IMR-90 (cell line): ENCODE results near the gene OGFOD3. TPM values are rescaled to one million over a fixed set of nuclear protein-coding genes. Genes with fewer than 3 reads are reported as not detected.

Source experiments
- ATAC-seq: fragments of 200-7000 bp; cut with Tn5 transposase; 2 replicates; pipeline ENCODE4 v1.9.1; 2020; ENCODE audit warnings: low read depth, mild to moderate bottlenecking, moderate library complexity
- BruUV-seq: library from RNA; stranded (reverse); fragments of 400-500 nt; replicated peaks from 2 replicates; lab custom pipeline; 2021; lab: Mats Ljungman, UMichigan
- CTCF ChIA-PET: fragments of 300-600 bp; formaldehyde crosslinking; extraction: SDS; loops from one replicate; lab custom pipeline; 2021; ENCODE audit warnings: antibody characterized with exemption; lab: Yijun Ruan, JAX
- POLR2A ChIA-PET: fragments of 300-600 bp; sonication (Branson Sonifier 250); formaldehyde crosslinking; loops from one replicate; lab custom pipeline; 2022; ENCODE audit warnings: antibody characterized with exemption; ENCODE audit not compliant: unreplicated experiment; lab: Charles Lee
- DNase-seq: peaks from one replicate; pipeline ENCODE4 v3.0.0; 2013
- H2AFZ ChIP-seq: replicated peaks from 2 replicates; pipeline ENCODE3; 2013; ENCODE audit warnings: low read length, mild to moderate bottlenecking; ENCODE audit not compliant: poor library complexity
- H2AK5ac ChIP-seq: 2 replicates; pipeline ENCODE4 v1.6.1; 2013; ENCODE audit warnings: low read depth, low read length, inconsistent platforms
- H2AK9ac ChIP-seq: replicated peaks from 2 replicates; pipeline ENCODE3; 2013; ENCODE audit warnings: mild to moderate bottlenecking, low read depth, low read length, moderate library complexity; ENCODE audit not compliant: poor library complexity
- H2BK120ac ChIP-seq: 2 replicates; pipeline ENCODE4 v1.6.1; 2013; ENCODE audit warnings: low read depth, low read length, inconsistent platforms
- H2BK15ac ChIP-seq: 3 replicates; pipeline ENCODE4 v1.6.1; 2013; ENCODE audit warnings: low read depth, low read length, inconsistent platforms
- H2BK20ac ChIP-seq: 2 replicates; pipeline ENCODE4 v1.6.1; 2013; ENCODE audit warnings: low read depth, mild to moderate bottlenecking, inconsistent platforms, low read length, moderate library complexity
- H2BK5ac ChIP-seq: 2 replicates; pipeline ENCODE4 v1.6.1; 2013; ENCODE audit warnings: mild to moderate bottlenecking, low read depth, low read length, inconsistent platforms; ENCODE audit not compliant: poor library complexity, severe bottlenecking
- H3K14ac ChIP-seq: replicated peaks from 2 replicates; pipeline ENCODE4 v1.6.1; 2013; ENCODE audit warnings: low read depth, low read length, inconsistent platforms
- H3K18ac ChIP-seq: 2 replicates; pipeline ENCODE4 v1.6.1; 2013; ENCODE audit warnings: low read depth, low read length, control low read depth
- H3K23ac ChIP-seq: 2 replicates; pipeline ENCODE4 v1.6.1; 2013; ENCODE audit warnings: low read depth, low read length, inconsistent platforms
- H3K27ac ChIP-seq: 2 replicates; pipeline ENCODE4 v1.5.1; 2013; ENCODE audit warnings: mild to moderate bottlenecking, control low read depth, low read length; ENCODE audit not compliant: insufficient read depth
- H3K27me3 ChIP-seq: 2 replicates; pipeline ENCODE4 v1.6.1; 2013; ENCODE audit warnings: low read length; ENCODE audit not compliant: control insufficient read depth, insufficient read depth
- H3K36me3 ChIP-seq: 2 replicates; pipeline ENCODE4 v1.6.1; 2013; ENCODE audit warnings: low read length, mixed read lengths; ENCODE audit not compliant: control insufficient read depth, insufficient read depth
- H3K4ac ChIP-seq: 2 replicates; pipeline ENCODE4 v1.6.1; 2013; ENCODE audit warnings: low read depth, low read length, inconsistent platforms
- H3K4me1 ChIP-seq: 2 replicates; pipeline ENCODE4 v1.6.1; 2013; ENCODE audit warnings: low read length, mixed read lengths; ENCODE audit not compliant: control insufficient read depth, insufficient read depth
- H3K4me2 ChIP-seq: 2 replicates; pipeline ENCODE4 v1.6.1; 2013; ENCODE audit warnings: low read depth, mild to moderate bottlenecking, control low read depth, low read length, moderate library complexity
- H3K4me3 ChIP-seq: 2 replicates; pipeline ENCODE4 v1.5.1; 2013; ENCODE audit warnings: low read depth, mild to moderate bottlenecking, control low read depth, low read length, moderate library complexity; ENCODE audit not compliant: insufficient read depth
- H3K56ac ChIP-seq: 2 replicates; pipeline ENCODE4 v1.6.1; 2013; ENCODE audit warnings: low read length, inconsistent platforms; ENCODE audit not compliant: insufficient read depth; ENCODE audit errors: extremely low read depth
- H3K79me1 ChIP-seq, 2 experiments: 2 replicates each; pipeline ENCODE4 v1.6.1; 2013; ENCODE audit warnings: low read length in 2 of 2, inconsistent platforms in 1 of 2, low read depth in 1 of 2
- H3K9ac ChIP-seq: 2 replicates; pipeline ENCODE4 v1.6.1; 2013; ENCODE audit warnings: low read depth, low read length, control low read depth
- H3K9me1 ChIP-seq: 2 replicates; pipeline ENCODE4 v1.6.1; 2013; ENCODE audit warnings: low read length, inconsistent platforms; ENCODE audit not compliant: insufficient read depth
- H3K9me3 ChIP-seq: 2 replicates; pipeline ENCODE4 v1.6.1; 2013; ENCODE audit warnings: low read length; ENCODE audit not compliant: control insufficient read depth, insufficient read depth
- H4K20me1 ChIP-seq: 2 replicates; pipeline ENCODE4 v1.6.1; 2013; ENCODE audit warnings: low read length, inconsistent platforms; ENCODE audit not compliant: insufficient read depth
- H4K5ac ChIP-seq: 2 replicates; pipeline ENCODE4 v1.6.1; 2013; ENCODE audit warnings: mild to moderate bottlenecking, low read depth, low read length, control low read depth
- H4K8ac ChIP-seq, 2 experiments: 2 replicates each; pipeline ENCODE4 v1.6.1; 2013; ENCODE audit warnings: low read depth in 2 of 2, low read length in 2 of 2, control low read depth in 1 of 2, inconsistent platforms in 1 of 2
- H4K91ac ChIP-seq: 2 replicates; pipeline ENCODE4 v1.6.1; 2013; ENCODE audit warnings: low read depth, low read length, inconsistent platforms; ENCODE audit not compliant: insufficient read depth
- BHLHE40 ChIP-seq: fragments of 150-350 bp; IDR thresholded peaks from 2 replicates; pipeline ENCODE4 v1.6.1; 2016; ENCODE audit warnings: mild to moderate bottlenecking, low read depth, low read length
- CEBPB ChIP-seq: IDR thresholded peaks from 2 replicates; pipeline ENCODE4 v1.6.1; 2012; ENCODE audit warnings: low read depth, low read length, improper control_type of control experiment
- CHD1 ChIP-seq: IDR thresholded peaks from 2 replicates; pipeline ENCODE4 v1.6.1; 2012; ENCODE audit warnings: low read depth, low read length, improper control_type of control experiment
- MAFK ChIP-seq: IDR thresholded peaks from 2 replicates; pipeline ENCODE4 v1.6.1; 2012; ENCODE audit warnings: low read depth, low read length, improper control_type of control experiment
- MXI1 ChIP-seq: IDR thresholded peaks from 2 replicates; pipeline ENCODE4 v1.6.1; 2012; ENCODE audit warnings: low read depth, mild to moderate bottlenecking, low read length, moderate library complexity, borderline replicate concordance
- NFE2L2 ChIP-seq: fragments of 150-350 bp; IDR thresholded peaks from 2 replicates; pipeline ENCODE4 v1.6.1; 2016; ENCODE audit warnings: low read depth, mild to moderate bottlenecking, low read length
- POLR2A ChIP-seq: IDR thresholded peaks from 2 replicates; pipeline ENCODE4 v1.6.1; 2012; ENCODE audit warnings: mild to moderate bottlenecking, low read depth, low read length
- RAD21 ChIP-seq: IDR thresholded peaks from 2 replicates; pipeline ENCODE4 v1.6.1; 2012; ENCODE audit warnings: low read length, improper control_type of control experiment
- RCOR1 ChIP-seq: IDR thresholded peaks from 2 replicates; pipeline ENCODE4 v1.6.1; 2012; ENCODE audit warnings: mild to moderate bottlenecking, low read length, improper control_type of control experiment; ENCODE audit not compliant: insufficient replicate concordance
- RFX5 ChIP-seq: IDR thresholded peaks from 2 replicates; pipeline ENCODE4 v1.8.0; 2012; ENCODE audit warnings: low read depth, mild to moderate bottlenecking, low read length, moderate library complexity
- USF2 ChIP-seq: fragments of 150-350 bp; IDR thresholded peaks from 2 replicates; pipeline ENCODE4 v1.6.1; 2017; ENCODE audit warnings: mild to moderate bottlenecking, antibody characterized with exemption, low read length, low read depth
- WGBS, 2 experiments: methylation state at CpG; one replicate each; pipeline versions ENCODE4 v1.1.5 to v1.1.7; 2013; ENCODE audit warnings: missing lambda C conversion rate in 2 of 2; ENCODE audit not compliant: insufficient read length in 1 of 2; ENCODE audit errors: extremely low coverage in 2 of 2; 5-methylcytosine and 5-hydroxymethylcytosine counted together
- dilution Hi-C: fragments of 300-500 bp; cut with HindIII; formaldehyde crosslinking; loops from one replicate; pipeline ENCODE4 v1.14.3; 2018; ENCODE audit warnings: low sequenced_read_pairs; ENCODE audit not compliant: unreplicated experiment
- in situ Hi-C: fragments of 300-500 bp; cut with MboI; formaldehyde crosslinking; loops from 3 replicates; pipeline ENCODE4 v1.14.3; 2019; ENCODE audit warnings: low sequenced_read_pairs, inconsistent platforms, mixed read lengths
- intact Hi-C: fragments of 100-400 bp; cut with micrococcal nuclease; formaldehyde crosslinking; loops from 2 replicates; pipeline ENCODE4 v1.10.0; 2022
- polyA plus RNA-seq, 3 experiments: library from polyadenylated mRNA; depleted of rRNA; stranded (reverse); fragments of >200 nt; gene quantifications; 2 replicates each; pipeline ENCODE4 v1.2.3, GENCODE V29; 2012; ENCODE audit warnings: low replicate concordance in 1 of 3
- total RNA-seq: library from RNA; depleted of rRNA; stranded (reverse); fragments of >200 nt; gene quantifications from 2 replicates; pipeline ENCODE4 v1.2.3, GENCODE V29; 2012

Gene OGFOD3
- total and polyA plus RNA-seq, 2 of the 4 experiments (the other 2 are of a cell fraction) = 25.3 to 33.4 TPM

DNA sequence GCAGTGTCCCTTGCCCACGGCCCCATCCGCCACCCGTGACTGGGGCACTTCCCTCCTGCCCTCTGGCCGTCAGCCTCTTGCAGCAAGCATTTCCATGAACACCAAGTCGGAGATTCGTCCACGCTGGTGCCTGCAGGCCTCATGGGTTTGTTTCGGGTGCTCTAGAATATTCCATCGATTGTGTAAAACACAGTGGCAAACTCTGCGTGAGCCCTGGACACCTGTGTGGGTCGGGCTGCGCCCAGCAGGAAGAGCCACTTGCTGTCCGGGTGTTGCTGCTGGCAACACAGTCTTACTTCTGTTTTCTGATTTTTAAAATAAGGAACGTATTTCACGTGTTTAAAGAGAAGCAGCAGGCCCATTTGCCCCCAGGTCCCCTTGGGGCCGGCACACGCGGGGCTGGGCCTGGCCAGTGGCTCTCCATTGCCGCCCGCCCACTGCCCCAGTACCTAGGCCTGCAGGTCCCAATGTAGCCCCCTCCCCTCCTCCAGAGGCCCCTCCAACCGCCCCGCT, 22.1 kb upstream of the OGFOD3 start:
- Histone ChIP-seq H3K4ac (no peak overlapping the region), H3K56ac (no peak overlapping the region), H2BK15ac (no peak overlapping the region), H4K5ac (no peak overlapping the region), H3K27me3 (no peaks in the 10 kb centered on the region), H3K4me2 (no peak overlapping the region), H3K9me1 (no peaks in the 10 kb centered on the region; the same call in 1 of the 2 replicates), H3K18ac (no peak overlapping the region), H3K4me1 (no peaks in the 10 kb centered on the region; the same call in none of the 2 replicates), H4K20me1 (peaks cover 13% of the 10 kb centered on the region; the same call in 1 of the 2 replicates), H4K8ac (no peak overlapping the region), H2BK120ac (no peak overlapping the region), H3K23ac (no peak overlapping the region), H2AFZ (no peak overlapping the region), H3K14ac (no peak overlapping the region), H3K79me1 (0 out of 4 replicates have a peak, but pooled peaks cover 0 to 1% of the 10 kb centered on the region in 2 experiments), H3K27ac (no peak overlapping the region), H2BK20ac (no peak overlapping the region), H3K4me3 (no peak overlapping the region), H2BK5ac (no peak overlapping the region), H3K9ac (no peak overlapping the region), H3K36me3 (peaks cover 32% of the 10 kb centered on the region), H2AK5ac (no peak overlapping the region), H4K91ac (no peak overlapping the region), H2AK9ac (peak overlapping the region; percentile 73), H3K9me3 (no peaks in the 10 kb centered on the region)
- POLR2A ChIA-PET = no interaction called here
- ATAC-seq (no peak), DNase-seq (no peak)
- dilution Hi-C loops = no loop called here
- intact Hi-C loops = no loop called here
- CTCF ChIA-PET = no interaction called here
- BruUV-seq = no TSS peak
- in situ Hi-C loops = no loop called here
- no peak for TF ChIP-seq MXI1
- no peak for TF ChIP-seq CHD1
- TF ChIP-seq CEBPB = no peak
- no peak for TF ChIP-seq NFE2L2
- TF ChIP-seq RCOR1 = no peak
- TF ChIP-seq BHLHE40 = no peak
- no peak for TF ChIP-seq POLR2A
- TF ChIP-seq MAFK = no peak
- no peak for TF ChIP-seq RFX5
- TF ChIP-seq USF2 = no peak
- TF ChIP-seq RAD21 = no peak
- WGBS, 2 experiments = 84% methylated on average over 15 of the region's 22 CpGs; no CpG with 5 or more reads in 1 of the 2 experiments
